ENCODE data around the gene TEAD1. TPM values are rescaled to one million over a fixed set of nuclear protein-coding genes. Genes with fewer than 3 reads are reported as not detected.
A peak's percentile ranks its signal among the peaks of the same experiment; 100 is the strongest.

The TEAD1 gene
- total and polyA plus RNA-seq, 9 donors = 20.0 to 84.1 (median 67.6) TPM

GRCh38 chr11:12845163-12845562 is 170.9 kb downstream of the TEAD1 start:
- no peaks in the 10 kb centered on the region for H3K27me3 ChIP-seq
- no peaks in the 10 kb centered on the region for H3K9me3 ChIP-seq
- 84 to 89% (median 88%) methylated on average over 6 of the region's 6 CpGs for WGBS, 3 donors
- H3K36me3 ChIP-seq = no peaks in the 10 kb centered on the region
- intact Hi-C loops (cut with DNase I) = no loop called here
- TF ChIP-seq CTCF (IDR thresholded peaks at IDR 0.05) = no peak
- no peak for TF ChIP-seq EP300 (IDR thresholded peaks at IDR 0.05)
- no peak for TF ChIP-seq POLR2A (IDR thresholded peaks at IDR 0.05)
- peaks cover 20% of the 10 kb centered on the region for H3K4me1 ChIP-seq (ENCODE audit: insufficient read depth)
- H3K4me3 ChIP-seq = no peak overlapping the region
- no peak overlapping the region for H3K27ac ChIP-seq
- no peak for DNase-seq

DNA sequence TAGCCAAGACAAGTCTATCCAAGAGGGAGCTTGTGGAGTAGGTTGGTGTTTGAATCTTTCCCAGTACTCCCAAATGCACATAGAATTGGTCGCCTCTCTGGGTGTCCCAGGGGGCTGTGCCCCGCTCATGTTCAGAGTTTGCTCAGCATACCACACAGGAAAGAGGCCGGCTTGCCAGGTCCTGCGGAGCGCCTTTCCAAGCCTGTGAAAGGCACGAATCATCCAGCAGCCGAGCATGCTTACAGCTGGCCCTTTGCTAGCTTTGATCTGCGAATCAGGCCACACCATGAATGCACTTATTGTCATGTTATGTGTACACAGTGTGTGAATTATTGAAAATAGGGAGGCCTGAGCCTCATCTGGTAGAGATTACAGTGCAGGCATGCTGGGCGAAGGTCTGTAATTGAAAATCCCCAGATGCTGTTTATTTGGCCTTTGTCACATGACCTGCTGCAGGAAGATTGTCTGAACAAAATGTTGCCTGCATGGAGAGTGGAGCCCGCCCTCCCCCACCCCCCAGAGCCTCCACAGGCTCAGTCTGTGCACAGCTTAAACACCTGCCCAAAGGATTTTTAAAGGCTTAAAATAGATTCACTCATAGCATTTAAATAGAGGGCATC is 171.6 kb downstream of the TEAD1 start:
- H3K27me3 ChIP-seq = no peaks in the 10 kb centered on the region
- H3K4me3 ChIP-seq = no peak overlapping the region
- intact Hi-C loops (cut with DNase I) = no loop called here
- TF ChIP-seq POLR2A (IDR thresholded peaks at IDR 0.05) (no peak), EP300 (IDR thresholded peaks at IDR 0.05) (no peak), CTCF (IDR thresholded peaks at IDR 0.05) (no peak)
- H3K27ac ChIP-seq = peak overlapping the region in 1 of 2 donors; percentile 42
- peak in 4 of 5 donors; percentile 46 to 68 (median 58) for DNase-seq
- no peaks in the 10 kb centered on the region for H3K9me3 ChIP-seq
- H3K4me1 ChIP-seq (ENCODE audit: insufficient read depth) = peaks cover 20% of the 10 kb centered on the region
- WGBS, 3 donors = 11 to 55% (median 16%) methylated on average over 10 of the region's 10 CpGs
- H3K36me3 ChIP-seq = no peaks in the 10 kb centered on the region

GRCh38 chr11:12846786-12847615 is 172.8 kb downstream of the TEAD1 start:
- peak overlapping the region; percentile 22 to 42 for H3K27ac ChIP-seq
- 78 to 85% (median 85%) methylated on average over 3 of the region's 3 CpGs for WGBS, 3 donors

GRCh38 chr11:12848413-12848812 is 174.2 kb downstream of the TEAD1 start:
- H3K36me3 ChIP-seq = no peaks in the 10 kb centered on the region
- intact Hi-C loops (cut with DNase I) = no loop called here
- H3K4me1 ChIP-seq (ENCODE audit: insufficient read depth) = peaks cover 20% of the 10 kb centered on the region
- no peak for TF ChIP-seq CTCF (IDR thresholded peaks at IDR 0.05)
- no peak for TF ChIP-seq POLR2A (IDR thresholded peaks at IDR 0.05)
- TF ChIP-seq EP300 (IDR thresholded peaks at IDR 0.05) = no peak
- WGBS, 3 donors = 92 to 95% (median 95%) methylated on average over 3 of the region's 3 CpGs
- H3K9me3 ChIP-seq = no peaks in the 10 kb centered on the region
- no peak overlapping the region for H3K4me3 ChIP-seq
- DNase-seq = no peak
- H3K27me3 ChIP-seq = no peaks in the 10 kb centered on the region
- H3K27ac ChIP-seq = no peak overlapping the region

More at GRCh38 chr11:12846786-12847615, 172.8 kb downstream of the TEAD1 start:
- H3K4me1 ChIP-seq (ENCODE audit: insufficient read depth) = peaks cover 19% of the 10 kb centered on the region
- TF ChIP-seq POLR2A (IDR thresholded peaks at IDR 0.05) = no peak
- TF ChIP-seq CTCF (IDR thresholded peaks at IDR 0.05) = no peak
- TF ChIP-seq EP300 (IDR thresholded peaks at IDR 0.05) = no peak
- H3K27me3 ChIP-seq = no peaks in the 10 kb centered on the region
- H3K9me3 ChIP-seq = no peaks in the 10 kb centered on the region
- no peak for DNase-seq
- no peak overlapping the region for H3K4me3 ChIP-seq
- no peaks in the 10 kb centered on the region for H3K36me3 ChIP-seq
- intact Hi-C loops (cut with DNase I) = no loop called here
